ENCODE results near the gene EVI2B.

DNA sequence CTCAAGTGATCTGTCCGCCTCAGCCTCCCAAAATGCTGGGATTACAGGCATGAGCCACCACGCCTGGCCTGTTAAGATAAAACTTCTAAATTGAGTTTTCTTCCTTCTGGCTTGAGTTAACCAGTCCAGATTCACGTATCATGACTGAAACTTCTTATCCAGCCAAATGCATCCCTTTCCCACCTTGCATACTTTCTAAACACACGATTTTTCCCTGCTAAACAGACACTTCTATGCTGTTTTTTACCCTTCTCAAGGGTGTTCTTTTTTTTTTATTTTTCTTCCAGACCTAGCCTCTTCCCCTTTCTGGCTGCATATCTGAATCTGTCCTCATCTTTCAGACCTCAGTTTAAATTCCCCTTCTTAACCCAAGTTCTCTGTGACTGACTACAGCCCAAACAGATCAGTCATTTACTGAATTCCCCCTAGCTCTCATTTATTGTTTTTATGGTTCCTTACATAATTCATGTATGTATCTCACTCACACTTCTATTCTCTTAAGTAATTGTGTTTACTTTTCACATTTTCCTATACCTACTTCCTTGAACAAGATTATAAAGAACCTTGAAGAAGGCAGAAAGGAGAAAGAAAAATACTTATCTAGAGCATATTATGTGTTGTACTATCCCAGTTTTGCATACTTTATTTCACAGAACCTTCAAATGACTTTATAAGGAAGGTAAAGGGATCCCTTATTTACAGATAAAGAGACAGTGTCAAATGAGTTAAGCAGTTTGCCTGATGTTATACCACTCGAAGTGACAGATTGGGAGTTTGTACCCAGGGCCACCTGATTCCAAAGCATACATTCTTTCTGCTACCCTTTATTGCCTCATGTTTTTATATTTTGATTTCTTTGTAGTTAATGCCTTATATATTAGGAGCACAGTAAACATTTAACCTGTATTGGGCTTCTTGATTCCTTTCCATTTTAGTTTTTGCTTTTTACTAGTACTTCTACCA is 5.2 kb downstream of the EVI2B start:
- TF ChIP-seq TAF1 (IDR thresholded peaks at IDR 0.05; ENCODE audit: low read depth, low read length), result no peak
- no peak; the same call in 1 of the 2 replicates for TF ChIP-seq POLR2A (IDR thresholded peaks at IDR 0.05; ENCODE audit: low read depth, low read length)
- no peak for TF ChIP-seq POLR2AphosphoS5 (IDR thresholded peaks at IDR 0.05; ENCODE audit: low read depth, low read length)

Measured in GM12891 (cell line).